ENCODE data around the gene FAM98C.

FAM98C gene

GRCh38 chr19:38429055-38429810 lies 26.3 kb downstream of the FAM98C start:
- DNase-seq, result no peak

- DNase-seq, result no peak
These were observed 26.9 kb downstream of the FAM98C start for GRCh38 chr19:38429811-38430156.

GRCh38 chr19:38430931-38431330 lies 28.0 kb downstream of the FAM98C start:
- no peak for DNase-seq

- DNase-seq, result no peak
These were observed 30.4 kb downstream of the FAM98C start, which contains the start of gene RYR1 for GRCh38 chr19:38433268-38433733. Gene RYR1, plus strand, starts transcription at chr19:38433691. Its CDS starts 139 bp downstream, at chr19:38433830.

- DNase-seq, result no peak
These were observed 31.7 kb downstream of the FAM98C start for GRCh38 chr19:38434549-38435051.

GRCh38 chr19:38437295-38437694 lies 34.4 kb downstream of the FAM98C start:
- no peak for DNase-seq

- DNase-seq, result no peak
These were observed 35.0 kb downstream of the FAM98C start for GRCh38 chr19:38437917-38438316.

- no peak for DNase-seq
These were observed 37.7 kb downstream of the FAM98C start for GRCh38 chr19:38440592-38440991.

GRCh38 chr19:38441657-38442348 lies 38.9 kb downstream of the FAM98C start:
- DNase-seq, result no peak

- no peak for DNase-seq
These were observed 39.8 kb downstream of the FAM98C start for GRCh38 chr19:38442736-38443135.

GRCh38 chr19:38443458-38443999 lies 40.6 kb downstream of the FAM98C start:
- no peak for DNase-seq

GRCh38 chr19:38444026-38444425 lies 41.1 kb downstream of the FAM98C start:
- DNase-seq, result no peak

- DNase-seq, result no peak
These were observed 42.5 kb downstream of the FAM98C start for GRCh38 chr19:38445362-38445761.

- DNase-seq, result no peak
These were observed 45.3 kb downstream of the FAM98C start for GRCh38 chr19:38448225-38448624.

- no peak for DNase-seq
These were observed 46.6 kb downstream of the FAM98C start for GRCh38 chr19:38449518-38449917.

- no peak for DNase-seq
These were observed 48.1 kb downstream of the FAM98C start for GRCh38 chr19:38451036-38451435.

- no peak for DNase-seq
These were observed 48.7 kb downstream of the FAM98C start for GRCh38 chr19:38451629-38452028.

- no peak for DNase-seq
These were observed 49.8 kb downstream of the FAM98C start for GRCh38 chr19:38452430-38453366.

GRCh38 chr19:38453596-38453995 lies 50.7 kb downstream of the FAM98C start:
- no peak for DNase-seq

- no peak for DNase-seq
These were observed 52.1 kb downstream of the FAM98C start for GRCh38 chr19:38455031-38455430.

- no peak for DNase-seq
These were observed 54.3 kb downstream of the FAM98C start for GRCh38 chr19:38457202-38457601.

GRCh38 chr19:38457690-38458405 lies 55.0 kb downstream of the FAM98C start:
- no peak for DNase-seq
